Measurements from ENCODE around the gene CENPF. TPM values are rescaled to one million over a fixed set of nuclear protein-coding genes. Genes with fewer than 3 reads are reported as not detected.

CENPF gene
- total and polyA plus RNA-seq, 2 of the 13 experiments (the other 11 are each of a cell fraction or from before 2014, with no cell fraction given) = 14.7 to 84.9 TPM

- no peak; the same call in 1 of the 2 replicates for TF ChIP-seq ARID3A (IDR thresholded peaks at IDR 0.05; ENCODE audit: low read depth, low read length)
- TF ChIP-seq POLR2A (IDR thresholded peaks at IDR 0.05; ENCODE audit: insufficient read depth in 1 of 2, low read depth in 2 of 2, low read length in 2 of 2) = peak; percentile 58 to 80
- TF ChIP-seq EED (CRISPR knock-in tag; IDR thresholded peaks at IDR 0.05) = peak; percentile 80
- peak; percentile 72; the same call in 1 of the 2 replicates for TF ChIP-seq SOX13 (IDR thresholded peaks at IDR 0.05)
- TF ChIP-seq SOX13 (CRISPR knock-in tag; conservative IDR thresholded peaks at IDR 0.05 in 1 of 2, IDR thresholded peaks at IDR 0.05 in 1 of 2) = peak in 1 of 2 experiments; percentile 37; a peak in 2 of 4 replicates
- peak; percentile 89 for TF ChIP-seq ZNF468 (CRISPR knock-in tag; IDR thresholded peaks at IDR 0.05)
- peak; percentile 99 for TF ChIP-seq REL (CRISPR knock-in tag; conservative IDR thresholded peaks at IDR 0.05)
- peak; percentile 97 for TF ChIP-seq SIN3B (IDR thresholded peaks at IDR 0.05; ENCODE audit: low read length)
- TF ChIP-seq MIXL1 (CRISPR knock-in tag; IDR thresholded peaks at IDR 0.05) = peak; percentile 54; the same call in 1 of the 2 replicates
- peak; percentile 22 for TF ChIP-seq YY1 (IDR thresholded peaks at IDR 0.05; ENCODE audit: insufficient read depth, insufficient replicate concordance, low read depth, low read length)
- no peak for TF ChIP-seq ZNF34 (CRISPR knock-in tag; IDR thresholded peaks at IDR 0.05; ENCODE audit: borderline replicate concordance)
- TF ChIP-seq ZSCAN21 (CRISPR knock-in tag; IDR thresholded peaks at IDR 0.05; ENCODE audit: borderline replicate concordance) = peak; percentile 89; the same call in 1 of the 2 replicates
- peak in 1 of 2 experiments; percentile 76; a peak in 2 of 4 replicates for TF ChIP-seq KLF16 (CRISPR knock-in tag; IDR thresholded peaks at IDR 0.05)
- TF ChIP-seq CHD4 (IDR thresholded peaks at IDR 0.05; ENCODE audit: borderline replicate concordance, low read length) = no peak
- TF ChIP-seq ZNF547 (CRISPR knock-in tag; IDR thresholded peaks at IDR 0.05) = 0 out of 2 replicates have a peak, but pooled peaks have one; percentile 40
- peak; percentile 80 for TF ChIP-seq ELF1 (CRISPR knock-in tag; IDR thresholded peaks at IDR 0.05)
- peak; percentile 63; the same call in 1 of the 2 replicates for TF ChIP-seq GMEB1 (CRISPR knock-in tag; IDR thresholded peaks at IDR 0.05; ENCODE audit: borderline replicate concordance)
- TF ChIP-seq KMT2B (CRISPR knock-in tag; IDR thresholded peaks at IDR 0.05) = peak; percentile 78
- TF ChIP-seq ZGPAT (CRISPR knock-in tag; IDR thresholded peaks at IDR 0.05) = peak; percentile 66; the same call in 1 of the 2 replicates
- no peak for TF ChIP-seq MAZ (IDR thresholded peaks at IDR 0.05; ENCODE audit: borderline replicate concordance, low read depth, low read length)
- TF ChIP-seq MAZ (CRISPR knock-in tag; IDR thresholded peaks at IDR 0.05; ENCODE audit: low read depth) = peak; percentile 74; the same call in 1 of the 2 replicates
- TF ChIP-seq ZNF354B (CRISPR knock-in tag; IDR thresholded peaks at IDR 0.05) = peak; percentile 99
- no peak for TF ChIP-seq TCF7L2 (IDR thresholded peaks at IDR 0.05; ENCODE audit: low read depth, low read length)
- peak; percentile 75; the same call in 1 of the 2 replicates for TF ChIP-seq HMG20B (CRISPR knock-in tag; conservative IDR thresholded peaks at IDR 0.05)
Measured at GRCh38 chr1:214602764-214603657, at the start of gene CENPF (continued).
